Gastrocnemius medialis (tissue), 4 donors: ENCODE results near the gene IDS.
"Not testable (repeated sequence)": the region's sequence is repeated elsewhere in the genome, so short reads cannot be mapped to it uniquely, and the experiment has no call there.

Experiments used
- CTCF ChIP-seq, 5 experiments: fragments of 450-650 bp in 3 of 5; fragments of 200-600 bp in 2 of 5; sonication (generic) in 2 of 5; IDR thresholded peaks in 4 of 5; conservative IDR thresholded peaks in 1 of 5; 1 replicate in 4 of 5; 2 replicates in 1 of 5; pipeline ENCODE4 v1.5.1; 2016 to 2019; ENCODE audit warnings: antibody characterized with exemption in 5 of 5, mild to moderate bottlenecking in 3 of 5, moderate library complexity in 3 of 5
- POLR2A ChIP-seq, 2 donors: fragments of 450-650 bp; IDR thresholded peaks; one replicate each; pipeline ENCODE4 v1.6.1; 2017; ENCODE audit warnings: antibody characterized with exemption in 2 of 2, mild to moderate bottlenecking in 2 of 2, moderate library complexity in 2 of 2

DNA sequence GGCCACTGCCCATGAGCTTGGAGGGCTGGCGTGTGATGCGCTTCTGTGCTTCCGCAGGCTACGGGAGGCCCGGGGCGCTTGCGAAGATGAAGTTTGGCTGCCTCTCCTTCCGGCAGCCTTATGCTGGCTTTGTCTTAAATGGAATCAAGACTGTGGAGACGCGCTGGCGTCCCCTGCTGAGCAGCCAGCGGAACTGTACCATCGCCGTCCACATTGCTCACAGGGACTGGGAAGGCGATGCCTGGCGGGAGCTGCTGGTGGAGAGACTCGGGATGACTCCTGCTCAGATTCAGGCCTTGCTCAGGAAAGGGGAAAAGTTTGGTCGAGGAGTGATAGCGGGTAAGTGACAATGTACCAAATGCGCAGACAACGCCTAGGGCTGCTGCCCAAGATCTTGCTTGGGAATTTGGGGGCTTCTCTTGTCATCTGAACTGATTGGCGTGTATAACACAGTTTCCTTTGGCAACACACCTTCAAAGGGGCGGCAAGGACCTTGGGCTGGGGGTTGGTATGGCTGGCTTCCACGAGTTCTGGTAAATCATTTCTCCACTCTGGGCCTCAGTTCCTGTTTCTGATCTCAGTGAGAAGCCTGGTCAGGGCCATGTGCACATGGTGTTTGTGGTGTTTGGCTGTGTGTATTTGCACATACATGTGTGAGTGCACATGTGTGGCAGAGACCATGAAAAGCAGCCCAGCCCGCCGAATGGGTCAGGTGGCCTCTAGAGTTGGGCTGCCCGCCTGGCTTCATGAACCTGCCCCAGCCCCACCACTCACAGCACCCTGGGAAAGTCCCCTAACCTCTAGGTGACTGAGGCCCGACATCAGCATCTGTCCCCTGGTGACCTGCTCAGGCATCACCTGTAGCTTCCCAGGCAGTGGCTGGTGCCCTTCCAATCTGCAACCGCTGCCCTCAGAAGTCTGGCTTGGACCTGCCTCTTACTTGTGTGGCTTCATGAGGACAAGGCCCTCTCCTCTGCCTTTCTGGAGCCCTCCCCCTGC is 40.7 kb upstream of the IDS start:
- TF ChIP-seq POLR2A (IDR thresholded peaks at IDR 0.05); CTCF (IDR thresholded peaks at IDR 0.05 in 4 of 5, conservative IDR thresholded peaks at IDR 0.05 in 1 of 5): not testable (repeated sequence)
